MV-4-11 (cell line): Measurements from ENCODE around the gene C1orf87.

Source experiments
- DNase-seq: peaks from one replicate; lab custom pipeline; 2025; lab: John Stamatoyannopoulos, UW

Gene C1orf87

DNA sequence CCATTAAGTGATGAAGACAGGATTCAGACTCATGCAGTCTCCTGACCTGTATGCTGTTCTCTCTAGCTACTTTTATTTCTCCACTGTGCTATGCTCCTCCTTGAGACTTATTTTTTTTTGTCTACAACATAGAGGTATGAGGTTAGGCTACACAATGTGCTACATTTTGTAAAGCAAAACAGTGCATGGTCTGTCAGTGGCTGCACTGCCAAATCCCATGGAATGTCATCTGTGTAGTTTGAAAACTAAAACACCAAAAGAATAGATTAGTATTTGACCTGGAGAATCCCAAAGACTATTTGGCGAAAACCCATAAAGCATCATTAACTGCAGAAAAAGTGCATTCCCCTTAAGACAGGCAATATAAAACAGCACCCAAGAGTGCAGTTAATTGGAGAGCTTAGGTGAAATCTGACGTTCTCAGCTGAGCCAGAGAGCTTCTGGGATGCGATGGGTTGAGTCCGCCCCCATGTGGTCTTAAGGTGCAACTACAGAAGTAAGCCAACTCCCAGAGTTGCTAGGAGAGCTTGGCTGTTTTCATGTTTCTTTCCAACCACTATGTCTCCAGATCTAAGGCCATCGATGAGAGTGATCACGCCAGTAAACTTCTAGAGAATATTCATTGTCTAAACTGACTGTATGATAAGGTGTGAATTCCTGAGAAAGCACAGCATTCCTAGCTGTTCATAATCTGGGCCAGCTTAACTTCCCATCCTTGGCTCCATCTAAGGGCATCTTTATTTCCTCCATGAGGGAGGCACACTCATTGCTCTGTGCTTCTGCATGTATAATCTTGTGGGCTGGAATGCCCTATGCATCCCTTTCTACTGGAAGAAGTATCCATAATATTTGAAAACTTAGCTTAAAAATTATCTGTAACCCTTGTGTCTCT lies 126.3 kb downstream of the C1orf87 start:
- peak; percentile 31 for DNase-seq

DNA sequence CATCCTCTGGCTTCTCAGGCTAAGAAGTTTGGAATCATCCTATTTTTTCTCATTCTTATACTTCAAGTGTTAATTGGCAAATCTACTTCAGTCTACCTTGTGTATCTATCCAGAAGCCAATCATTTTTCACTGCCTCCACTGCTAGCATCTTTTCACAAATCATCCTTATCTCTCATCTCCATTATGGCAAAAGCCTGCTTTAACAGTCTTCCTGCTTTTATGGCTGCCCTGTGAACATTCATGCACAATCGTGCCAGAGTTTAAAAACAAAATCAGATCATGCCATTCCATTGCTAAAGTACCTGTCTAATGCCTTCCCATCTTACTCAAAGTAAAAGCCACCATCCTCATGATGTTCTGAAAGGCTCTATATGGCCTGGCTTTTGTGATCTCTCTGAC lies 127.8 kb downstream of the C1orf87 start:
- DNase-seq = no peak
